ENCODE measurements around the gene OR51E2. TPM values are rescaled to one million over a fixed set of nuclear protein-coding genes. Genes with fewer than 3 reads are reported as not detected.

The OR51E2 gene
- total and polyA plus RNA-seq, 2 of the 8 experiments (the other 6 are each of a cell fraction or from before 2014, with no cell fraction given) = not detected

GRCh38 chr11:4643682-4644081 lies 54.0 kb downstream of the OR51E2 start, which contains the start of gene OR51E1:
Gene OR51E1, plus strand, starts transcription at chr11:4643982. Its CDS starts 8,545 bp downstream, at chr11:4652527.
- no peaks in the 10 kb centered on the region for H3K27me3 ChIP-seq (replicated peaks in 1 of 4; ENCODE audit: control insufficient read depth in 3 of 4, extremely low read depth in 1 of 4, insufficient read depth in 3 of 4, low read length in 3 of 4)
- no peak within 1 kb of the TSS for H4K8ac ChIP-seq (ENCODE audit: extremely low read depth, insufficient read depth, low read length)
- no peak within 1 kb of the TSS for H2BK120ac ChIP-seq (replicated peaks; ENCODE audit: low read depth, low read length)
- H3K9me3 ChIP-seq (ENCODE audit: insufficient read depth in 2 of 2, low read depth in 1 of 2, low read length in 1 of 2) = no peaks in the 10 kb centered on the region; a peak in 1 of 4 replicates
- H3K23ac ChIP-seq (ENCODE audit: insufficient read length) = no peak within 1 kb of the TSS
- CTCF ChIA-PET (ENCODE audit: partially characterized antibody) = interaction anchor here (0.7 to 1.4 kb wide), 3 partner anchors 8 to 183 kb away, joined by 3 to 4 read pairs (median 3); no protein-coding TSS in a partner anchor
- H3K4me1 ChIP-seq (replicated peaks in 1 of 4; ENCODE audit: control insufficient read depth in 3 of 4, insufficient read depth in 4 of 4, low read length in 3 of 4) = no peaks in the 10 kb centered on the region
- H2AFZ ChIP-seq (ENCODE audit: low read length) = no peak within 1 kb of the TSS; the same call in 1 of the 2 replicates
- H4K91ac ChIP-seq (replicated peaks; ENCODE audit: insufficient read length, low read length) = no peak within 1 kb of the TSS
- H3K4me3 ChIP-seq (ENCODE audit: extremely low read depth in 1 of 4, insufficient read depth in 2 of 4, low read depth in 3 of 4, low read length in 4 of 4) = no peak within 1 kb of the TSS
- no peak within 1 kb of the TSS for H4K5ac ChIP-seq (ENCODE audit: insufficient read length, low read depth, low read length)
- H3K4ac ChIP-seq (replicated peaks; ENCODE audit: insufficient read length, low read depth, low read length) = no peak within 1 kb of the TSS
- no peaks in the 10 kb centered on the region for H3K79me1 ChIP-seq (ENCODE audit: low read depth, low read length)
- H3K23me2 ChIP-seq (ENCODE audit: low read depth, low read length) = no peaks in the 10 kb centered on the region
- H3K36me3 ChIP-seq (ENCODE audit: control insufficient read depth in 2 of 4, insufficient read depth in 4 of 4, low read length in 3 of 4) = no peaks in the 10 kb centered on the region
- no peaks in the 10 kb centered on the region for H4K20me1 ChIP-seq (replicated peaks in 1 of 2; ENCODE audit: control insufficient read depth in 1 of 2, insufficient read depth in 2 of 2, low read length in 2 of 2)
- no peak within 1 kb of the TSS for H3K14ac ChIP-seq (ENCODE audit: insufficient read length)
- no peak within 1 kb of the TSS for H3K27ac ChIP-seq (ENCODE audit: low read depth, low read length)
- H3K18ac ChIP-seq (ENCODE audit: extremely low read depth, low read length) = no peak within 1 kb of the TSS
- H3K79me2 ChIP-seq (ENCODE audit: control insufficient read depth in 1 of 2, insufficient read depth in 2 of 2, low read length in 2 of 2) = no peaks in the 10 kb centered on the region
- no peak within 1 kb of the TSS for H2AK5ac ChIP-seq (ENCODE audit: low read depth, low read length)
- no peak within 1 kb of the TSS for H2BK5ac ChIP-seq (ENCODE audit: low read depth, low read length)
- peak within 1 kb of the TSS; percentile 31; the same call in 1 of the 2 replicates for H2BK15ac ChIP-seq (ENCODE audit: low read length)
- POLR2A ChIA-PET (ENCODE audit: partially characterized antibody) = no interaction called here
- DNase-seq (ENCODE audit: low read depth in 1 of 2, low spot score in 2 of 2) = no peak
- no peak within 1 kb of the TSS for H3K4me2 ChIP-seq (ENCODE audit: insufficient read depth in 1 of 2, low read depth in 2 of 2, low read length in 2 of 2)
- no peak for FAIRE-seq
- no peak within 1 kb of the TSS for H3K9ac ChIP-seq (replicated peaks in 1 of 4; ENCODE audit: extremely low read depth in 1 of 4, low read depth in 3 of 4, low read length in 3 of 4)
- H3K56ac ChIP-seq (replicated peaks; ENCODE audit: insufficient read length, low read depth, low read length) = no peak within 1 kb of the TSS
- no peak within 1 kb of the TSS for H2BK20ac ChIP-seq (ENCODE audit: low read length)
- no peak within 1 kb of the TSS for H2BK12ac ChIP-seq (ENCODE audit: low read depth, low read length)
- 75% methylated on average over 3 of the region's 3 CpGs; no CpG with 5 or more reads in 1 of the 2 experiments for WGBS, 2 experiments (ENCODE audit: extremely low coverage in 1 of 2, insufficient coverage in 1 of 2, insufficient read length in 1 of 2, insufficient replicate concordance in 2 of 2, low coverage in 1 of 2, low lambda C conversion rate in 2 of 2, missing lambda C conversion rate in 1 of 2)
- TF ChIP-seq CHD2 (IDR thresholded peaks at IDR 0.05; ENCODE audit: low read length) = no peak
- TF ChIP-seq CBX5 (IDR thresholded peaks at IDR 0.05; ENCODE audit: low read depth, low read length) = no peak
- TF ChIP-seq BCL11A (IDR thresholded peaks at IDR 0.05; ENCODE audit: low read depth in 2 of 2, low read length in 2 of 2) = no peak
- TF ChIP-seq SIN3A (conservative IDR thresholded peaks at IDR 0.05 in 1 of 2, IDR thresholded peaks at IDR 0.05 in 1 of 2; ENCODE audit: low read depth in 1 of 2, low read length in 2 of 2) = no peak
- TF ChIP-seq KDM5A (IDR thresholded peaks at IDR 0.05; ENCODE audit: low read length) = no peak
- TF ChIP-seq FOSL1 (IDR thresholded peaks at IDR 0.05; ENCODE audit: insufficient read depth, low read depth, low read length) = no peak
- TF ChIP-seq POLR2A (IDR thresholded peaks at IDR 0.05; ENCODE audit: control extremely low read depth in 1 of 2, low read depth in 2 of 2, low read length in 2 of 2) = no peak
- no peak for TF ChIP-seq POU5F1 (IDR thresholded peaks at IDR 0.05; ENCODE audit: low read depth, low read length)
- TF ChIP-seq TEAD4 (IDR thresholded peaks at IDR 0.05; ENCODE audit: low read depth, low read length) = no peak
- TF ChIP-seq NANOG (IDR thresholded peaks at IDR 0.05; ENCODE audit: insufficient read depth, low read depth, low read length, poor library complexity, severe bottlenecking) = no peak
- TF ChIP-seq RNF2 (IDR thresholded peaks at IDR 0.05; ENCODE audit: borderline replicate concordance, low read depth, low read length, missing control alignments, poor library complexity, severe bottlenecking) = no peak
- no peak for TF ChIP-seq SP2 (IDR thresholded peaks at IDR 0.05; ENCODE audit: low read length)
- no peak for TF ChIP-seq EZH2 (IDR thresholded peaks at IDR 0.05; ENCODE audit: low read depth, low read length, severe bottlenecking)
- TF ChIP-seq KDM1A (IDR thresholded peaks at IDR 0.05; ENCODE audit: borderline replicate concordance, low read length) = no peak
- TF ChIP-seq RFX5 (IDR thresholded peaks at IDR 0.05; ENCODE audit: borderline replicate concordance, low read depth, low read length) = no peak
